Activated naive CD4-positive, alpha-beta T cell treated with anti-CD3 and anti-CD28 coated beads, Interleukin-2, amount 50 U/mL, for 72 hours (primary cell): Measurements from ENCODE around the gene TEKT5. TPM values are rescaled to one million over a fixed set of nuclear protein-coding genes. Genes with fewer than 3 reads are reported as not detected.

Experiments used
- ATAC-seq, 2 donors: fragments of 150-1000 bp; cut with Tn5 transposase; 2 replicates each; pipeline ENCODE4 v1.10.0; 2021; ENCODE audit warnings: mild to moderate bottlenecking in 2 of 2, moderate library complexity in 2 of 2
- DNase-seq, 2 donors: peaks; one replicate each; pipeline ENCODE4 v3.0.0; 2021 to 2022; ENCODE audit warnings: low spot score in 2 of 2
- H3K27ac Mint-ChIP-seq, 2 donors: one replicate each; pipeline ENCODE4 v1.8.0; 2022; ENCODE audit warnings: mild to moderate bottlenecking in 2 of 2, mixed read lengths in 2 of 2
- H3K36me3 Mint-ChIP-seq, 2 donors: one replicate each; pipeline ENCODE4 v1.8.0; 2022; ENCODE audit warnings: mixed read lengths in 2 of 2
- H3K9me3 Mint-ChIP-seq, 2 donors: one replicate each; pipeline ENCODE4 v1.8.0; 2022; ENCODE audit warnings: mixed read lengths in 2 of 2
- total RNA-seq, 2 donors: library from RNA; stranded (reverse); gene quantifications; one replicate each; pipeline ENCODE4 v1.2.3, GENCODE V29; 2022

TEKT5 gene
- total RNA-seq, 2 donors from 2014 or later = not detected

DNA sequence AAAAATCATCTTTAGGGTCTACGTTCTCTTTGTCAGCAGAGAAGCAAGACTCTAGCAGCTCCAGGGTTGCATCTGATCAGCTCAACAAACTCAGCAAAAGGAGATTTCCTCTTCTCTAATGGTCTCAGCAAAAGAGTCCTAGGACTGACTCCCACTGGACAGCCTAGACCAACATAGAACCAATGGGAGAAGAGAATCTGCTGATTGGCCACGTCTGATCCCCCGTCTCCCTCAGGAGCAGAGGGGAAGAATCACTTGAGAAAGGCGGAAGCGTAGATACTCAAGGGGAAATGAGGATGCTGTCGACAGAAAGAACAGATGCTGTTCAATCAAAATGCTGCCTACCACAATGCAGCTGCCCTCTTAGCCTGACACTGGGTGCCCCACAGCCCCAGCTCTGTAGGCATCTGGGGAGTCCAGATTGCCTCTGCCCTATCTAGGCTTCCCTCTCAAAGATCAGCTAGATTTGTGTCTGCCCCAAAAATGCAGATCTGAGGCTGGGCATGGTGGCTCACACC, 82.8 kb downstream of the TEKT5 start:
- H3K9me3 Mint-ChIP-seq = no peaks in the 10 kb centered on the region
- H3K36me3 Mint-ChIP-seq = no peaks in the 10 kb centered on the region
- H3K27ac Mint-ChIP-seq = peak overlapping the region in 1 of 2 donors; percentile 53
- ATAC-seq = no peak
- no peak for DNase-seq

- no peaks in the 10 kb centered on the region for H3K9me3 Mint-ChIP-seq
- no peak overlapping the region for H3K27ac Mint-ChIP-seq
- no peak for ATAC-seq
- DNase-seq = no peak
- no peaks in the 10 kb centered on the region for H3K36me3 Mint-ChIP-seq
These were observed 84.1 kb downstream of the TEKT5 start for GRCh38 chr16:10610499-10611184.

- ATAC-seq = no peak
- no peaks in the 10 kb centered on the region for H3K36me3 Mint-ChIP-seq
- H3K9me3 Mint-ChIP-seq = no peaks in the 10 kb centered on the region
- DNase-seq = no peak
- no peak overlapping the region for H3K27ac Mint-ChIP-seq
These were observed 85.3 kb downstream of the TEKT5 start for GRCh38 chr16:10609402-10609774.

DNA sequence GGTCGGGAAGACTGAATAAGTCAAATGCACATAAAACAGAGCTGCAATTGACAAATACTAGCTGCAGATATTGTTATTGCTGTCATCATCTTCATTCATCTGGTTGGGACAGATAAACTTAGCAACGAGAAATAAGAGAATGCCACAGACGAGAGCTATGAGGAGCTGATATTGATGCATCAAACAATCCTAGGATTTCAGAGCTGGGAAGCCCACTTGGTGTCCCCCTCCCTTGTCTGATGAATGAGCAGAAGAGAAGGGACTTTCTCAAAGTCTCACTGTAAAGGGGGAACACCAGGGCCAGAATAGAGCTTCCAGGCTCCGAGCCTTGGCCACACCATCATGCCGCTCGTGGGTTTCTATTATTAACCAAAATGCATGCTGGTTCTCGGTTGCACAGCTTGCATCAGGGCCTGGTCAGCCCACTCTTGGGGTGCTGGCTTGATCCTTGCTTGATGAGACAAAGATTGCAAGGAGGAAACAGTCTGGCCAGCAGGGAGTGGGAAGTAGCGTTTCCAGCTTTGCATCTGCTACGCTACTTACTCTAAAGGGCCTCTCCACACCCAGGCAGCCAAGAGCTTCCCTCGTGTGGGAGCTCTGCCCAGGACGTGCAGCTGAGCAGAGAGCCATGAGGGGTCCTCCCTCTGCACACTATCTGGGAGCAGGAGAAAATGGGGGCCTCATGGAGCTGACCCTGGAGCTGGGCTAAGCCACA, 85.9 kb downstream of the TEKT5 start:
- no peak overlapping the region for H3K27ac Mint-ChIP-seq
- DNase-seq (no peak), ATAC-seq (no peak)
- H3K9me3 Mint-ChIP-seq = no peaks in the 10 kb centered on the region
- H3K36me3 Mint-ChIP-seq = no peaks in the 10 kb centered on the region

DNA sequence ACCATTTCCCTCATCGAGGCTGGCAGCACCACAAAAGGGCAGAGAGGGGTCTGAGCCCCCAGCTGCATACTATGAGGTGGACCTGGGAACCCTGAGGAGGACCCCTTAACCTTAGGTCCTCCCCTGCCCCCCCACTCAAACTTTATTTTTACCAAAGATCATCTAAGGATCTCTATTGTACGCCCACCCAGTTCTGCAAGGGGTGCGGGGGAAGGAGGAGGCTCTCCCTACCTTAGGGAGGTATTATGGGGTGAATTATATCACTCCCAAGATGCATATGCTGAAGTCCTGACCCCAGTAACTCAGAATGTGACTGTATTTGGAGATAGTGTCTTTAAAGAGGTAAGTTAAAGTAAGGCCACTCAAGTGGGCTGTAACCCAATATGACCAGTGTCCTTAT, 87.6 kb downstream of the TEKT5 start:
- no peaks in the 10 kb centered on the region for H3K9me3 Mint-ChIP-seq
- peak overlapping the region in 1 of 2 donors; percentile 29 for H3K27ac Mint-ChIP-seq
- no peak for ATAC-seq
- no peaks in the 10 kb centered on the region for H3K36me3 Mint-ChIP-seq
- no peak for DNase-seq

GRCh38 chr16:10606607-10607006, 88.1 kb downstream of the TEKT5 start:
- ATAC-seq (no peak), DNase-seq (no peak)
- Mint-ChIP-seq H3K36me3 (no peaks in the 10 kb centered on the region), H3K27ac (no peak overlapping the region), H3K9me3 (no peaks in the 10 kb centered on the region)

- H3K9me3 Mint-ChIP-seq = no peaks in the 10 kb centered on the region
- H3K36me3 Mint-ChIP-seq = no peaks in the 10 kb centered on the region
- no peak overlapping the region for H3K27ac Mint-ChIP-seq
- no peak for DNase-seq
- no peak for ATAC-seq
These were observed 89.1 kb downstream of the TEKT5 start for GRCh38 chr16:10605636-10606035.

DNA sequence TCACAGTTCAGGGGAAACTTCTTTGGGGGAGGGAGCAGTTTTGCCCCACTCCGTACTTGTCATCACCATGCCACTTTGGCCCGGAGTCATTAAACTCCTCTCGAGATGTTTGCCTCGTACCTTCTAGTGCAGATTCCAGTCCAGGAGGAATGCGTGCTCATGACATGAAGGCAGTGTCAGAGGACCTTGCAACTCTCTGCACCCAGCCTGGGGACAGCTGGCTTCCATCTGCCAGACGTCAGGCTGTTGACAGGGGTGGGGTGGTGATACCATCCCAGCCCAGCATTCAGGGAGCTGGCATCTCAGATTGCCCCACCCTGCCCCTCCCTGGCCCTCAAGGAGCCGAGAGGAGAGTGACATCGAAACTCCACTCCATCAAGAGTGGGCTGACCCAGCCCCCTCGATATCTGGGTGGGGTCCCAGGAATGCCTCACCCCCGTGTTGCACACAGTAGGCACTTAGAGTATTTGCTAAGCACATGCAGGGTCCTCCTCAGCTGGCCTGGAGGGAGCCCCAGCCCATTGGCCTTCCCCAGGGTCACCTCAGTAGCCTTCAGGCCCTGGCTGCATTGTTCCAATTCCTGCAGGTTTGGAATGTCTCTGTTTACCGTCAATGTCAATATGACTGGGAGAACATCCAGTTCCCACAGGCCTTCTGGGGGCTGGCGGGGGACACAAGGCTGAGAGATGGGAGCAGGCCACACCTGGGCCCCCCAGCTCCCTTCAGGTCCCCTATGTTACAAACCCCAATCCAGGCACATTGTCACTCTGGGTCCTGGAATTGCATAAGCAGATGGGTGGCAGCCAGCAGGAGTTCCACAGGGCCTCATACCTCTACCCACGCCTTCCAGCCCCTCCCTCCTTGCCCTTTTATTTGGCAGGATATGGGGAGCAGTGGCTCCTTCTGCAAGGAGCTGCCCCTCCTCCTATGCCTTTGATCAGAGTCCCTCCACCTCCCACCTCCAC, 93.0 kb downstream of the TEKT5 start:
- Mint-ChIP-seq H3K9me3 (no peaks in the 10 kb centered on the region), H3K36me3 (no peaks in the 10 kb centered on the region), H3K27ac (no peak overlapping the region)
- ATAC-seq = no peak
- no peak for DNase-seq

DNA sequence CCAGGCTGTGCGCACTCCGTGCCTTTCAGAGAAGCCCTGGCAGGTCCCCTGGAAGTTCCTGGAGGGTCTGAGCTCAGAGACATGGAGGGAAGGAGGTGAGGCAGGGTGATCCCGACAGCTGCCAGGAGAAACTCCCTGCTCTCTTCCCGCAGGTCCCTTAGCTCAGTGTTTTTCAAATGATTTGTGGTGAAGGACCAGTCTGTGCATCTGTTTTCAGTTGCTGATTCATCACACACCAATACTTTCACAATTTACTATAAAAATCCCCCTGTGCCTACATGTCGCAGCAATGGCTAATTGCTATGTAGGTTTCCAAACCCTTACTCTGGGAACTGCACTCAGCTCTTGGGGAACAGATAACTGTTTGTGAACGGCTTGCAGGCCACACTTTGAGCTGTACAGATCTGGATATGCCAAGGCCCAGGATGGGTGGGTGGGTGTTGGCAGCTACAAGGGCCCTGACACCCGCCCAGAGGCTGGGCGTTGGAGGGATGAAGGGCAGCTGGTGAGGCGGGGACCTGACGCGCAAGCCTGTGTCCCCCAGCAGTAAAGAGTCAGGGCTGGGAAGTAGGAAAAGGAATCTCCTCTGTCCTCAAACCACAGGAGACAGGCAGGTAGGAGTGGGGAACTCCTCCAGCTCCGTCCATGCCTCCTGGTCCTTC, 93.8 kb downstream of the TEKT5 start:
- H3K27ac Mint-ChIP-seq = no peak overlapping the region
- ATAC-seq = peak in 1 of 2 donors; percentile 56
- H3K9me3 Mint-ChIP-seq = no peaks in the 10 kb centered on the region
- no peaks in the 10 kb centered on the region for H3K36me3 Mint-ChIP-seq
- DNase-seq = no peak

- Mint-ChIP-seq H3K27ac (no peak overlapping the region), H3K9me3 (no peaks in the 10 kb centered on the region), H3K36me3 (no peaks in the 10 kb centered on the region)
- ATAC-seq (no peak), DNase-seq (no peak)
These were observed 95.1 kb downstream of the TEKT5 start for GRCh38 chr16:10599626-10600025.

GRCh38 chr16:10598157-10598556, 96.6 kb downstream of the TEKT5 start:
- H3K27ac Mint-ChIP-seq = no peak overlapping the region
- no peaks in the 10 kb centered on the region for H3K9me3 Mint-ChIP-seq
- DNase-seq (no peak), ATAC-seq (no peak)
- H3K36me3 Mint-ChIP-seq = no peaks in the 10 kb centered on the region

GRCh38 chr16:10597187-10597601, 97.5 kb downstream of the TEKT5 start:
- Mint-ChIP-seq H3K27ac (no peak overlapping the region), H3K36me3 (no peaks in the 10 kb centered on the region), H3K9me3 (no peaks in the 10 kb centered on the region)
- DNase-seq (no peak), ATAC-seq (peak in 1 of 2 donors; percentile 69)

DNA sequence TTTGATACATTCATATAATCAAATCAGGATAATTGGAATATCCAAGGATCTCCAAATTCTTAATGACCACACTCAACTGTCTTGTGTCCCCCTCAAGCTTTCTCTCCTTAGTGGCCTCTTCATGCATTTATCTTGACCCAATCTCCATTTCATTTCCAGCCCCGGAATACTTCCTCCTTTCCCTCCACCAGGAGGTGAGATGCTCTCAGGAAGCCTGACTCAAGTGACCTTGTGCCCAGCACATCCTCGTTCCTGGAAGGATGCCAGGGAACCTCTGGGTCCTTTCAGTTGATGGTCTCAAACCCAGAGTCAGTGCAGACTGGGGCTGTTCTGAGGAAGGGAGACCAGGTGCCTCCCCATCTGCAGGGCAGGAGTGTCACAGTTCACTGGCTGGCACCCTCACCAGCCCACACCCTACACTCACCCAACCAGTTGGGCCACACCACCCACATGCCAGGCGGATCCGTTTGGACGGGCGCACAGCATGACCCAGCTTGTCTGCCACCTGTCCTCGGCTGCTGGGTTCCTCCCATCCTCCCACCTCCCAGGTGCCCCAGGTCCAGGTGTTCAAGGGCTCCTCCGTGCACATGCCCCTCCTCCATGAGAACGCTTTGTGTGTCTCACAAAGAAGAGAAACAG, 100.3 kb downstream of the TEKT5 start:
- DNase-seq (no peak), ATAC-seq (no peak)
- no peak overlapping the region for H3K27ac Mint-ChIP-seq
- H3K9me3 Mint-ChIP-seq = no peaks in the 10 kb centered on the region
- H3K36me3 Mint-ChIP-seq = no peaks in the 10 kb centered on the region

DNA sequence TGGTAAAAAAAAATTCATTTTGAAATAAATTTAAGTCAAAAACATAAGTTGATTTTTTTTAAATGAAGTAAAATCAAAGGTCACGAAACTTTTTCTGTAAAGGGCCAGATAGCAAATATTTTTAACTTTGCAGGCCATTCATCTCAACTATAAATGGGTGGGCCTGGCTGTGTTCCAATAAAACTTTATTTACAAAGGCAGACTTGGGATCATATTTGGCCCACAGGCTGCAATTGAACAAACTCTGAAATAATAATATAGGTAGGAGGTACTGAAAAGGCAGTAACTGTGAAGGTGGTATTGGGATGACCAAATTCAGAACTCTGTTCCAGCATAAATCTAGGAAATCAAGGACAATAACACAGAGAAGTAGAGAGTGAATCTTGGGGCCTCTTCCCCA, 102.1 kb downstream of the TEKT5 start:
- Mint-ChIP-seq H3K27ac (no peak overlapping the region), H3K36me3 (no peaks in the 10 kb centered on the region), H3K9me3 (no peaks in the 10 kb centered on the region)
- ATAC-seq (no peak), DNase-seq (no peak)

GRCh38 chr16:10590342-10590741, 104.4 kb downstream of the TEKT5 start:
- no peak for DNase-seq
- no peak overlapping the region for H3K27ac Mint-ChIP-seq
- ATAC-seq = no peak
- H3K9me3 Mint-ChIP-seq = no peaks in the 10 kb centered on the region
- H3K36me3 Mint-ChIP-seq = no peaks in the 10 kb centered on the region

DNA sequence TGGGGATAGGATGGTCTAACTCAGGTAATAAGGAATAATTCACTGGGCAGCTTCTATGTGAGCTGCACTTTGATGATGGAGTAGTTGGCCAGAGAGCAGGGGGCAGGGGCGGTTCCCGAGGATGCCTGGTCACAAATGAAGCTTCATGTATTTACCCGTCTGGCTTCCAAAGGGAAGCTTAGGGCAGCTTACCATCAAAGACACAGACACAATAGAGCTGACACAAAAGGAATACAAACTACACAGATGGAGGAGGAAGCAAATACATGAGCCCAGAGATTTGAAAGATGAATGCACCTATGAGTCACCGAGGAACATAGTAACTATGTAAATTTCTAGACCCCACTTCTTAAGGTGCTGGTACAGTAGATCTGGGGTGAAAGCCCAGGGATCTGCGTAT, 105.6 kb downstream of the TEKT5 start:
- ATAC-seq = no peak
- H3K9me3 Mint-ChIP-seq = no peaks in the 10 kb centered on the region
- no peak for DNase-seq
- no peak overlapping the region for H3K27ac Mint-ChIP-seq
- no peaks in the 10 kb centered on the region for H3K36me3 Mint-ChIP-seq
